Chondrocyte (in vitro differentiated cells): ENCODE results near the gene RNF11. TPM values are rescaled to one million over a fixed set of nuclear protein-coding genes. Genes with fewer than 3 reads are reported as not detected.

Experiments used
- DNase-seq: peaks from one replicate; pipeline ENCODE4 v3.0.0; 2021; ENCODE audit warnings: mixed read lengths, low spot score
- H3K27ac Mint-ChIP-seq: one replicate; pipeline ENCODE4 v1.8.0; 2021; ENCODE audit warnings: mild to moderate bottlenecking, moderate library complexity, mixed read lengths; ENCODE audit not compliant: unreplicated experiment
- H3K27me3 Mint-ChIP-seq: 2 replicates; pipeline ENCODE4 v1.8.0; 2021; ENCODE audit warnings: low read depth, mixed read lengths
- H3K36me3 Mint-ChIP-seq: 2 replicates; pipeline ENCODE4 v1.8.0; 2021; ENCODE audit warnings: low read depth, mixed read lengths
- H3K4me1 Mint-ChIP-seq: 2 replicates; pipeline ENCODE4 v1.8.0; 2021; ENCODE audit warnings: low read depth, mild to moderate bottlenecking, mixed read lengths
- H3K4me3 Mint-ChIP-seq: one replicate; pipeline ENCODE4 v1.8.0; 2021; ENCODE audit warnings: mild to moderate bottlenecking, moderate library complexity, mixed read lengths; ENCODE audit not compliant: unreplicated experiment
- H3K9me3 Mint-ChIP-seq: 2 replicates; pipeline ENCODE4 v1.8.0; 2021; ENCODE audit warnings: low read depth, mixed read lengths
- CTCF ChIP-seq: fragments of 200-600 bp; sonication (generic); IDR thresholded peaks from 2 replicates; pipeline ENCODE4 v1.5.0; 2021; ENCODE audit warnings: antibody characterized with exemption, mild to moderate bottlenecking, moderate library complexity
- total RNA-seq: library from RNA; stranded (reverse); gene quantifications from 3 replicates; pipeline ENCODE4 v1.2.1, GENCODE V29; 2021

The RNF11 gene
- total RNA-seq, 1 donor from 2014 or later: 131 TPM

- Mint-ChIP-seq H3K27me3 (no peaks in the 10 kb centered on the region), H3K4me3 (no peak overlapping the region), H3K27ac (no peak overlapping the region), H3K9me3 (no peaks in the 10 kb centered on the region), H3K4me1 (peaks cover 26% of the 10 kb centered on the region), H3K36me3 (no peaks in the 10 kb centered on the region)
- DNase-seq: no peak
- no peak for TF ChIP-seq CTCF
Observed at GRCh38 chr1:51299185-51299885, 63.3 kb downstream of the RNF11 start.

- no peak for TF ChIP-seq CTCF
- Mint-ChIP-seq H3K27me3 (no peaks in the 10 kb centered on the region), H3K4me1 (peaks cover 26% of the 10 kb centered on the region), H3K9me3 (no peaks in the 10 kb centered on the region), H3K36me3 (no peaks in the 10 kb centered on the region), H3K4me3 (no peak overlapping the region), H3K27ac (no peak overlapping the region)
- DNase-seq: no peak
Observed at GRCh38 chr1:51299981-51300670, 64.1 kb downstream of the RNF11 start.

- H3K36me3 Mint-ChIP-seq: no peaks in the 10 kb centered on the region
- no peak overlapping the region for H3K27ac Mint-ChIP-seq
- no peaks in the 10 kb centered on the region for H3K9me3 Mint-ChIP-seq
- no peak for DNase-seq
- peaks cover 29% of the 10 kb centered on the region for H3K4me1 Mint-ChIP-seq
- H3K4me3 Mint-ChIP-seq: no peak overlapping the region
- TF ChIP-seq CTCF: no peak
- no peaks in the 10 kb centered on the region for H3K27me3 Mint-ChIP-seq
Observed at GRCh38 chr1:51301152-51301843, 65.2 kb downstream of the RNF11 start.

- DNase-seq: no peak
- H3K4me1 Mint-ChIP-seq: peaks cover 24% of the 10 kb centered on the region
- TF ChIP-seq CTCF: no peak
- H3K36me3 Mint-ChIP-seq: no peaks in the 10 kb centered on the region
- no peak overlapping the region for H3K4me3 Mint-ChIP-seq
- no peaks in the 10 kb centered on the region for H3K27me3 Mint-ChIP-seq
- no peak overlapping the region for H3K27ac Mint-ChIP-seq
- H3K9me3 Mint-ChIP-seq: no peaks in the 10 kb centered on the region
Observed at GRCh38 chr1:51301844-51302162, 65.7 kb downstream of the RNF11 start.

DNA sequence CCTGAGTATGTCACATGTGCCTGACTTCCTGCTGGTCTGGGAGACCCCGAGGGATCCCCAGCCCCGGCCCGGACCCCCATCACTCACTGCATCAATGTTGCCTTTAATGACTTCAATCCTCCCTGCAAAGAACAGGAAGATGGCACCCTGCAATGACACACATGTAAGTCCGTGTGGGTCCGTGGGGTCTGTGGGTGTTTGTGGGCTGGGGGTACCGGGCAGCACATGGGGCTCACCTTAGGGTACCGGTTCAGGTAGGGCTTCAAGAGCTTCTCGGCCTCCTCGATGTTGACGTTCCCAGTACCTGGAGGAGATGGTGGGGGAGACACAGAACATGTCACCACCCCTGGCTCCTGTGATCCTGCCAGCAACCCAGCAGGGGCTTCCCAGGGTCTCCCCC is 66.2 kb downstream of the RNF11 start:
- no peaks in the 10 kb centered on the region for H3K27me3 Mint-ChIP-seq
- H3K36me3 Mint-ChIP-seq: no peaks in the 10 kb centered on the region
- no peaks in the 10 kb centered on the region for H3K9me3 Mint-ChIP-seq
- no peak overlapping the region for H3K4me3 Mint-ChIP-seq
- TF ChIP-seq CTCF: no peak
- H3K27ac Mint-ChIP-seq: no peak overlapping the region
- peaks cover 21% of the 10 kb centered on the region for H3K4me1 Mint-ChIP-seq
- DNase-seq: no peak
